WTC11 (cell line): ENCODE results near the gene KRAS. TPM values are rescaled to one million over a fixed set of nuclear protein-coding genes. Genes with fewer than 3 reads are reported as not detected.

ENCODE experiments used
- ATAC-seq: fragments of 200-7000 bp; cut with Tn5 transposase; 2 replicates; pipeline ENCODE4 v1.10.0; 2021; ENCODE audit warnings: mild to moderate bottlenecking, moderate library complexity
- CTCF ChIA-PET: fragments of 300-600 bp; sonication (Branson Sonifier 250); formaldehyde crosslinking; loops from one replicate; lab custom pipeline; 2021; ENCODE audit warnings: antibody characterized with exemption; lab: Charles Lee
- POLR2A ChIA-PET: fragments of 350-600 bp; sonication (Branson Sonifier 250); formaldehyde crosslinking; loops from one replicate; lab custom pipeline; 2021; ENCODE audit warnings: antibody characterized with exemption; lab: Charles Lee
- DNase-seq: peaks from one replicate; pipeline ENCODE4 v3.0.0; 2021; ENCODE audit warnings: low spot score
- H3K27ac Mint-ChIP-seq: 2 replicates; pipeline ENCODE4 v1.8.0; 2021; ENCODE audit warnings: mixed read lengths
- H3K27me3 Mint-ChIP-seq: 2 replicates; pipeline ENCODE4 v1.8.0; 2021; ENCODE audit warnings: low read depth, mild to moderate bottlenecking, moderate library complexity, mixed read lengths
- H3K36me3 Mint-ChIP-seq: 2 replicates; pipeline ENCODE4 v1.8.0; 2021; ENCODE audit warnings: mixed read lengths
- H3K4me1 Mint-ChIP-seq: 2 replicates; pipeline ENCODE4 v1.8.0; 2022; ENCODE audit warnings: mixed read lengths
- H3K4me3 Mint-ChIP-seq: 2 replicates; pipeline ENCODE4 v1.8.0; 2021; ENCODE audit warnings: mild to moderate bottlenecking, moderate library complexity, mixed read lengths
- H3K9me3 Mint-ChIP-seq: 2 replicates; pipeline ENCODE4 v1.8.0; 2021; ENCODE audit warnings: mixed read lengths
- AFF4 ChIP-seq: sonication (generic); formaldehyde crosslinking; IDR thresholded peaks from 2 replicates; pipeline ENCODE4 v1.8.1; 2023; ENCODE audit warnings: mild to moderate bottlenecking, missing genetic modification reagents, borderline replicate concordance
- CREM ChIP-seq: sonication (generic); formaldehyde crosslinking; IDR thresholded peaks from 2 replicates; pipeline ENCODE4 v1.8.1; 2022; ENCODE audit warnings: mild to moderate bottlenecking, missing genetic modification reagents, moderate library complexity
- ETV6 ChIP-seq: sonication (generic); formaldehyde crosslinking; IDR thresholded peaks from 2 replicates; pipeline ENCODE4 v1.8.1; 2022; ENCODE audit warnings: mild to moderate bottlenecking, missing genetic modification reagents
- GABPB1 ChIP-seq: sonication (generic); formaldehyde crosslinking; IDR thresholded peaks from 2 replicates; pipeline ENCODE4 v1.8.1; 2023; ENCODE audit warnings: mild to moderate bottlenecking, missing genetic modification reagents
- GTF2I ChIP-seq: fragments of 250-450 bp; sonication (Bioruptor Pico); conservative IDR thresholded peaks from 2 replicates; pipeline ENCODE4 v1.4.0; 2021; ENCODE audit warnings: mild to moderate bottlenecking
- KAT7 ChIP-seq: sonication (generic); formaldehyde crosslinking; IDR thresholded peaks from 2 replicates; pipeline ENCODE4 v1.8.1; 2023; ENCODE audit warnings: missing genetic modification reagents, mild to moderate bottlenecking, borderline replicate concordance
- MAX ChIP-seq: sonication (generic); formaldehyde crosslinking; IDR thresholded peaks from 2 replicates; pipeline ENCODE4 v1.8.0; 2022; ENCODE audit warnings: mild to moderate bottlenecking, missing genetic modification reagents
- NFATC4 ChIP-seq: fragments of 250-450 bp; sonication (Bioruptor Pico); IDR thresholded peaks from 2 replicates; pipeline ENCODE4 v1.9.0; 2021; ENCODE audit warnings: mild to moderate bottlenecking
- NR1H2 ChIP-seq: sonication (generic); formaldehyde crosslinking; IDR thresholded peaks from 2 replicates; pipeline ENCODE4 v1.9.0; 2021; ENCODE audit warnings: mild to moderate bottlenecking, moderate library complexity, missing genetic modification reagents
- PREB ChIP-seq: sonication (generic); formaldehyde crosslinking; IDR thresholded peaks from 2 replicates; pipeline ENCODE4 v1.8.1; 2022; ENCODE audit warnings: mild to moderate bottlenecking, missing genetic modification reagents, moderate library complexity, borderline replicate concordance
- SMAD4 ChIP-seq: sonication (generic); formaldehyde crosslinking; IDR thresholded peaks from 2 replicates; pipeline ENCODE4 v1.8.0; 2022; ENCODE audit warnings: mild to moderate bottlenecking, missing genetic modification reagents
- SP1 ChIP-seq: sonication (generic); formaldehyde crosslinking; conservative IDR thresholded peaks from 2 replicates; pipeline ENCODE4 v1.8.1; 2022; ENCODE audit warnings: missing genetic modification reagents
- ZBTB21 ChIP-seq: sonication (generic); formaldehyde crosslinking; IDR thresholded peaks from 2 replicates; pipeline ENCODE4 v1.8.1; 2023; ENCODE audit warnings: mild to moderate bottlenecking, missing genetic modification reagents, borderline replicate concordance
- ZNF121 ChIP-seq: sonication (generic); formaldehyde crosslinking; IDR thresholded peaks from 2 replicates; pipeline ENCODE4 v1.8.0; 2023; ENCODE audit warnings: missing genetic modification reagents
- ZNF219 ChIP-seq: sonication (generic); formaldehyde crosslinking; IDR thresholded peaks from 2 replicates; pipeline ENCODE4 v1.8.0; 2023; ENCODE audit warnings: missing genetic modification reagents, mild to moderate bottlenecking, borderline replicate concordance
- ZNF263 ChIP-seq: sonication (generic); formaldehyde crosslinking; IDR thresholded peaks from 2 replicates; pipeline ENCODE4 v1.8.1; 2022; ENCODE audit warnings: low read depth, mild to moderate bottlenecking, moderate library complexity, missing genetic modification reagents
- ZNF423 ChIP-seq: fragments of 250-450 bp; sonication (Bioruptor Pico); IDR thresholded peaks from 2 replicates; pipeline ENCODE4 v2.1.2; 2022; ENCODE audit warnings: mild to moderate bottlenecking, moderate library complexity
- ZNF512 ChIP-seq: sonication (generic); formaldehyde crosslinking; IDR thresholded peaks from 2 replicates; pipeline ENCODE4 v1.8.1; 2022; ENCODE audit warnings: missing genetic modification reagents, borderline replicate concordance
- ZNF532 ChIP-seq: fragments of 250-450 bp; sonication (Bioruptor Pico); IDR thresholded peaks from 2 replicates; pipeline ENCODE4 v1.9.0; 2021; ENCODE audit warnings: mild to moderate bottlenecking, borderline replicate concordance
- total RNA-seq: library from RNA; stranded (reverse); gene quantifications from 3 replicates; pipeline ENCODE4 v1.2.3, GENCODE V29; 2021

KRAS gene
- total RNA-seq, 1 experiment from 2014 or later, result 66.2 TPM

GRCh38 chr12:25284024-25284423, 33.3 kb upstream of the KRAS start:
- Mint-ChIP-seq H3K27ac (no peak overlapping the region), H3K27me3 (no peaks in the 10 kb centered on the region), H3K36me3 (peaks cover 2% of the 10 kb centered on the region; the same call in 1 of the 2 replicates), H3K4me3 (no peak overlapping the region), H3K4me1 (no peaks in the 10 kb centered on the region), H3K9me3 (peaks cover 13% of the 10 kb centered on the region)
- DNase-seq, result no peak
- ATAC-seq, result no peak
- no peak for TF ChIP-seq NR1H2 (CRISPR knock-in tag)
- TF ChIP-seq GTF2I (CRISPR knock-in tag), result no peak
- TF ChIP-seq AFF4 (CRISPR knock-in tag), result no peak
- no peak for TF ChIP-seq ZNF532 (CRISPR knock-in tag)
- TF ChIP-seq ZNF263, result no peak
- no peak for TF ChIP-seq PREB
- TF ChIP-seq ZBTB21, result no peak
- TF ChIP-seq NFATC4, result no peak
- no peak for TF ChIP-seq CREM (CRISPR knock-in tag)
- no peak for TF ChIP-seq ZNF423
- TF ChIP-seq ZNF121 (CRISPR knock-in tag), result no peak
- TF ChIP-seq GABPB1 (CRISPR knock-in tag), result no peak
- TF ChIP-seq ZNF512 (CRISPR knock-in tag), result no peak
- TF ChIP-seq ZNF219 (CRISPR knock-in tag), result no peak
- no peak for TF ChIP-seq MAX (CRISPR knock-in tag)
- no peak for TF ChIP-seq SP1
- no peak for TF ChIP-seq KAT7 (CRISPR knock-in tag)
- TF ChIP-seq SMAD4 (CRISPR knock-in tag), result no peak
- TF ChIP-seq ETV6 (CRISPR knock-in tag), result no peak
- POLR2A ChIA-PET, result no interaction called here
- CTCF ChIA-PET, result no interaction called here
